ELF-1 (cell line): ENCODE measurements around the gene CCDC27.
"Not testable (repeated sequence)": the region's sequence is repeated elsewhere in the genome, so short reads cannot be mapped to it uniquely, and the experiment has no call there.

Experiments
- DNase-seq: peaks from one replicate; pipeline ENCODE4 v3.0.0-alpha.2; 2016; ENCODE audit warnings: low read depth, low spot score

Gene CCDC27

DNA sequence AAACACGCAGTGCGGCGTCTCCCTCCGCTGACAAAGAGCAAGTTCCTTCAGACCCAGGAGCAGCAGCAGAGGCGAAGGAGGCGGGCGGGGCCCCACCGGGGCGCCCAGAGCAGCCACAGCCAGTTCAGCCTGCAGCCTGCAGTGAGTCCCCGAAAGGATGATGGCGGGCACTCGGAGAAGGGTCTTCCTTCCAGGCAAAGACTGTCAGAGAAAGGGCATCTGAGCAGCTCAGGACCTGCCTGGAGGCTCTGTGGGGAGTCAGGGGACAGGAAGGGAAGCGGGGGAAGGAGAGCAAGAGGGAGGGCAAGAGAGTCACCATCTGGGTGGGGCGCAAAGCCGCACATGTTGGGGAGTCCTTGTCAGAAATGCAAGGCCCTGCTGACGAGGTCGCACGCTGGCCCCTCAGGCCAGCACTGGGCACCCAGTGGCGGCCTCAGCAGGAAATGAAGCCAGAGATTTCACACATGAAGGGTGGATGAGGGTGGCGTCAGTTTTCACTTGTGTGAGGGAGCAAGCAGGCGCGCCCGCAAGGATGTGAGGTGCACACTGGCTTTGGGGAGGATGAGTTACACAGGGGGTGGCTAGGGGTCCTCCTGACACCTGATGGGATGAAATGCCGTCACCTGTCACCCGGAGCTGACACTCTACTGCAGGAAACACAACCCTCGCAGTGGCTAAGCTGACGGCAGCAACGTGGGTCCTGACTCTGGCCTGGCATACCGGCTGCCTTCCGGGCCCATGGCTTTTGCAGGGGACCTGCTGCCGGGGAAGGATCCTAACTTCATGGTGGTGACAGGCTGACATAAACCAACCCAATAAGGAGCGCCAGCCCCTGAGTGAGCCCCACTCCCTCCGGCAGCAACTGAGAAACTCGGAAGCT is 37.4 kb downstream of the CCDC27 start:
- no peak for DNase-seq

DNA sequence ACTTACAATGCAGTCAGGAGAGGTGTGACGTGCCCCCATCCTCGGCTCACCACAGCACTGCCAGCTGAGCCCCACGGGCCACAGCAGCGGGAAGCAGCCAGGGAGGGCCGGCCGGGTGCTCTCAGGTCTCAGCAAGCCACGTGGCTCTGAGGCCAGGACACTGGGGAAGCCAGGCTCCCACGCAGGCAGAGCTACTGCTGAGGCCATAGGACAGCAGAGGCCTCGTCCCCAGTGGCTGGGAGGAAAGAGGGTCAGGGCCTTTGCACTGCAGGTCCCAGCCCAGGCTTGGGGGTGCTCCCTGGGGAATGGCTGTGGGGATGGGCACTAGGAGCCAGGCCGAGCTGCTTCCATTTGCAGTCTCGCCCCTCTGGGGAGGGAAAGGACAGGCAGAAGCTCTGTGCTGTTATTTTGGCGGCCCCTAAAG is 38.3 kb downstream of the CCDC27 start:
- no peak for DNase-seq

DNA sequence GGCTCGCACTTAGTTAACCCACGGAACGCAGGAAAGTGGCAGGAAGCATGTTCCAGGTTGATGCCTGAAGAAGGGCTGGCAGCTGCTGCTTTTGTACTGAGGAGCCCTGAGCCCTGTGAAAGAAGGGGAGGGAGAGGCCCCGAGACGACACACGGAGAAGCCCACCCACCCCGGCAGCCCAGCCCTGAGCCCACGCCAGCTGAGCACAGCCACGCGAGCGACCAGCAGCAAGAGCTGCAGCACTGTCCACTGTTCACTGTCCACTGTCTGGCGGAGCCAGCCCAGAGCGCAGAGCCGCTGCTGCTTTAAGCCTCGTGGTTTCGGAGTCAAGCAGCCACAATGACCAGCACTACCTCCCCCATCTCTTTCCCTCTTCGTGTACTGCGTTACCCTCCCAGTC is 38.7 kb downstream of the CCDC27 start:
- DNase-seq = no peak

DNA sequence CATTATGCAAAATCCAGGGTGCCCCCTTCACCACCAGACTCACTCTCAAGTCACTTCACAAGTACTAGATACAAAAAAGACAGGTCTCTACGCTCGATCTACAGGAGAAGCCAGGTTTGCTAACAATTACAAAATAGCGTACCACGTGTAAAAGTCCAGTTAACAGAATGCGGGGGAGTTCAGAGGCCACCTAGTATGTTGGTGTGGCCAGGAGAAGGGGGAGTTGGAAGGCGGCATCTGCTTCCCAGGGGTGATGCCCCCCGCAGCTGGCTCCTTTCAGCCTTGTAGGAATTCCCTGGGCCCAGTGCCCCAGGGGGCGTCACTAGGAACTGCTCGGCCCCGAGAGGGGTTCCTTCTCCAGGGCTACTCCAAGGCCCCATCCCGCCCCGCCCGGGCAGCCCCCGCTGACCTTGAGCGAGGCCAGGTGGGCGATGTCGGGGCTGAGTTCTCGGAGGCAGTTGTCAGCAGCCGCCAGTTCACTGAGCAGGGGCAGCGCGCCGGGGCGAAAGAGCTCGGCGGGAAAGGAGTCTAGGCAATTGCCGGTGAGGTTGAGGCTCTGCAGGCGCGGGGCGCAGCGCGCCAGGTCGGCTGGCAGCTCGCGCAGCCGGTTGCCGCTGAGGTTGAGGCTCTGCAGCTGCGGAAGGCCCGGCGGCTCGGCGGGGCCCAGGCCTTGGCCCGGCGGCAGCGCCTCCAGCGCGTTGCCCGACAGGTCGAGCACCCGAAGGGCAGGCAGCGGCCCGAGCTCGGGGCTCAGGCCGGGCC is 43.4 kb downstream of the CCDC27 start:
- DNase-seq = no peak

DNA sequence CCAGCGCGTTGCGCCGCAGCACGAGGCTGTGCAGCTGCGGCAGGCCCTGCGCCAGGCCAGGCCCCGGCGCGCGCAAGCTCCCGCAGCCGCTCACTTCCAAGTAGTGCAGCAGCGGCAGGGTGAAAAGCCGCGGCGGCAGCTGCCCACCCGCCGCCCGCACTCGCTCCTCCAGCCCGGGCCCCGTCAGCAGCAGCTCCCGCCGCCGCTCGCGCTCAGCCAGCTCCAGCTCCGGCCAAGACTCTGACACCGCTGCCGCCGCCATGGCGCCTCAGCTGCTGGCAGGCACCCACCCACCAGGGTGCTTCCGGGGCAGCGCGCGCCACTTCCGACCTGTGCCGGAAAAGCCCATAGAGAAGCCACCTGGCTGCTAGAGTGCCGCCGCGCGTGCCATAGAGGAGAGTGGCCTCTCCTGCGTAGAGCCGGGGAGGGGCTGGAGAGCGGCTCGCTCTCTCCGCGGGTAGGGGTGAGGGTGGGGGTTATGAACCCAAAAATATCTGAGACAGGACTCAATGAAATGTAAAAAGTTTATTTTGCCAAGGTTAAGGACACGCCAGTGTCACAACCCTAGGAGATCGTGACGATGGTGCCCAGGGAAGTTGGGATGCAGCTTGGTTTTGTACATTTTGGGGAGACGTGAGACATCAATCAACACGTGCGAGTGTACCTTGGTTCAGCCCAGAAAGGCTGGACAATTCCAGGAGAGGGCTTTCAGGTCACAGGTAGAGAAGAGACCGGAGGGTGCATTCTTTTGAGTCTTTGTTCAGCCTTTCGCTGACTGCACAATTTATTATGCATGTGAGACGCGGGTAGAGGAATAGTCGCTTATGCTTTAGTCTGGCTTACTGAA is 44.2 kb downstream of the CCDC27 start, which contains the start of gene LRRC47:
TSS of gene LRRC47 (minus strand) at position 284 of the 847 bp plus-strand sequence. CDS start at position 262, 22 bp downstream.
- peak; percentile 90 for DNase-seq

DNA sequence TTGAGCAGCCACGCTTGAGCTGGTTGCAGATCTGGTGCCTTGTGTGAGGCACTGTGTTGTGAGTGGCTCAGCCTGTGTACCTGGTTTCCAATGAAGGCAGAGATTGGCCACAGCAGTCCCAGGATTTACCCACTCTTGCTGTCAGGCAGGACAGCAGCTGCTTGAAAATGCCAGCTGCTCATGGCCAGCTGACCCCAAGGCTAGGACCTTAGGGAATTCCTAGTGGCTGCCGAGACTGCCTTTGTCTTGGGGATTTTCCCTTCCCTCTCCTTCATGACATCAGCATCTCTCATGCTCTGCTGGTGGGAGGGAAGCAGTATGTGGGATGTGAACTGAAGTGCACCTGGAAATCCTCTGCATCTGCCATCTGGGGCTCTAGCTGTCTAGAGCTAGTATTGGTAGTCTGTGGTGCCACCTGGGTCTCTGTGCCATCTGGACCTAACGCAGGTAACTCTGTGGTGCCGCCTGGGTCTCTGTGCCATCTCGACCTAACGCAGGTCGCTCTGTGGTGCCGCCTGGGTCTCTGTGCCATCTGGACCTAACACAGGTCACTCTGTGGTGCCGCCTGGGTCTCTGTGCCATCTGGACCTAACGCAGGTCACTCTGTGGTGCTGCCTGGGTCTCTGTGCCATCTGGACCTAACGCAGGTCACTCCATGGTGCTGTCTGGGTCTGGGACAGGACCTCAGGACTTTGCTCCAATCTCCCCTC is 47.9 kb downstream of the CCDC27 start:
- DNase-seq = no peak

DNA sequence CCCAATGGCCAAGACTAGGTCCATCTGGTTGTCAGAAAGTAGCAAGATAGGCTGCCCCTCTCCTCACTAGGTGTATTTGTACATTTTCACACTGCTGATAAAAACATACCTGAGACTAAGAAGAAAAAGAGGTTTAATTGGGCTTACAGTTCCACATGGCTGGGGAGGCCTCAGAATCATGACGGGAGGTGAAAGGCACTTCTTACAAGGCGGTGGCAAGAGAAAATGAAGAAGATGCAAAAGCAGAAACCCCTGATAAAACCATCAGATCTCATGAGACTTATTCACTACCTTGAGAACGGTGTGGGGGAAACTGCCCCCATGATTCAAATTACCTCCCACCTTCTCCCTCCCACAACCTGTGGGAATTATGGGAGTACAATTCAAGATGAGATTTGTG is 48.5 kb downstream of the CCDC27 start:
- not testable (repeated sequence) for DNase-seq

DNA sequence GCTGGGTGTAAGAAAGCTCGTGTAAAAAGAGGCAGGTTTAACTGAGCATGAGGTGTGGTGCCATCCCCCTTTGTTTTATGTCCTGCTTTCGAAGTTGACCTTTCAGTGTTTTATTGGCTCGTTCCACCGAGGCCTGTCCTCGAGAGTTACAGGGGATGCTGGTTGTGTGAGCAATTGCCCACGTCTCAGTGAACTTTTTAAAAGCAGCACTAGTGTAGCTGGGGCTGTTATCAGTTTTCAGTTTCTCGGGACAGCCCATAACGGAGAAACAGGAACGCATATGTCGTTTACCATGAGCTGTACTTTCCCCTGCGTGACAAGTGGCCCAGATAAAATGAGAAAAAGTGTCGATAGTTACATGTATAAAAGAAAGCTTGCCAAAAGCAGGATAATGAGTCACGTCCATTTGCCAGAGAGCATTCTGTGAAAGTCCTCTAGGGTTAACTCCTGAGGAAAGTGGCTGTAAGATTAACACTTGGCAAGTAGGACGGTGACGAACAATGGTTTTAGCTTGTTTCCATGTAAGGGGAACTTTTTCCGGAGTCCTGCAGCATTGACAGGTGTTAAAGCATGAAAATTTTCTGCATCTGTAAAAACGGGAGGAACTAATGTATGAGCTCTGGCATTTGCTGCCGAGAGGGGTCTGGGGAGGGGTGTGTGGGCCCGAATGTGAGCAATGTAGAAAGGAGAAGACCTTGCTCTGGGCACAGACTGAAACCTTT is 51.8 kb downstream of the CCDC27 start:
- no peak for DNase-seq

DNA sequence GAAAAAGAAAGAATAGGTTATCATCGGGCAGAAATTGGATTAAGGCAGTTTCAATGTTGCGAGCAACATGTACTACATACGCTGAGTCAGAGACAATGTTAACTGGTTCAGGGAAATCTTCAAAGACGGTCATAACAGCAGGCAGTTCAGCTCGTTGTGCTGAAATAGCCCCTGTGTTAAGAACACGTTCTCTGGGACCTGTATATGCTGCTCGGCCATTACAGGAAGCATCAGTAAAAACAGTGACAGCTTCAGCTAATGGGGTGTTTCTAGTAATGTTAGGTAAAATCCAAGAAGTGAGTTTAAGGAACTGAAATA is 52.3 kb downstream of the CCDC27 start:
- DNase-seq = not testable (repeated sequence)

DNA sequence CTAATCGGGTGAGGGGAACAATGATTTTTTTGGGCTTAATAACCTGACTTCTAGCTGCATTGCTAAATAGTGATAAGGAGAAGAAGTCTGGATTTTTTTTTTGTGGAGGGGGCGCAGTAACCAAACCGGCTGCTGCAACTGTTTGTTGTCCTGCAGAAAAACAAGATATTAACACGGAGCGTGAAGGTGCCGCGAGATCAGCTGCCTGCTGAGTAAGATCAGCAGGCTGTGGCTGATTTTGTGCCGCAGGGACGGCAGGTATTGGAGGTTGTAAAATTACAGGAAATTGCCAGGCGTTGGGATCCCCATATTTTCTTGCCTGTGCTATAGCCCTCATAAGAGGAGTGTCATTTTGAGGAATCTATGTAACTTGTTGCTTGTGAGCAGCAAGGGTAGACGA is 52.8 kb downstream of the CCDC27 start:
- DNase-seq = no peak

DNA sequence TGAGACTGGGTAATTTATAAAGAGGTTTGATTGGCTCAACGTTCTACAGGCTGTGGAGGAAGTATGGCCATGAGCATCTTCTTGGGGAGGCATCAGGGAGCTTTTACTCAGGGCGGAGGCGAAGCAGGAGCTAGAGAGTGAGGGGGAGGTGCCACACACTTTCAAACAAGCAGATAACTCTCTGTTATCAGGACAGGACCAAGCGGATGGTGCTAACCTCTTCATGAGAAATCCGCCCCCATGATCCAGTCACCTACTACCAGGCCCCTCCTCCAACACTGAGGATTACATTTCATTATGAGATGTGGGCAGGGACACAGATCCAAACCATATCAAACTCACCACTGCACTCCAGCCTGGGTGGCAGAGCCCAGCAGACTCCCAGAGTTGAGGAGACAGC is 55.5 kb downstream of the CCDC27 start:
- no peak for DNase-seq

DNA sequence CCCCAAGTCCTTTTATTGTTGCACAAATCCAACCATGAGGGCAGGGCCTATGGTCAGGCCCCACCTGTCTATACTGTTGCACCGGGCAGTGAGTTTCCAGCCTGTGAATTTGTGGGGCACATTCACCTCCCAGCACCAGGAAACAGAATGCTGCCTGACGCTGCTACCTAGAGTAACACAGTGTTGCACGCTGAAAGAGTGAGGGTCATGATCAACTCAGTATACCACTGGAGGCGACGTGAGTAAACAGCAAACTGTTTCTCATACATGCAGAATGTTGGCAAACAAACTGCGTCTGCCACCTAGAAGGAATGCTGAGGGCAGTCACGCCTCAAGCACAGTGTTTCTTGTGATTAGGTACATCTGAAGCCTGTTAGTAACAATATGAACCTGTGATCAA is 57.4 kb downstream of the CCDC27 start:
- DNase-seq = no peak

DNA sequence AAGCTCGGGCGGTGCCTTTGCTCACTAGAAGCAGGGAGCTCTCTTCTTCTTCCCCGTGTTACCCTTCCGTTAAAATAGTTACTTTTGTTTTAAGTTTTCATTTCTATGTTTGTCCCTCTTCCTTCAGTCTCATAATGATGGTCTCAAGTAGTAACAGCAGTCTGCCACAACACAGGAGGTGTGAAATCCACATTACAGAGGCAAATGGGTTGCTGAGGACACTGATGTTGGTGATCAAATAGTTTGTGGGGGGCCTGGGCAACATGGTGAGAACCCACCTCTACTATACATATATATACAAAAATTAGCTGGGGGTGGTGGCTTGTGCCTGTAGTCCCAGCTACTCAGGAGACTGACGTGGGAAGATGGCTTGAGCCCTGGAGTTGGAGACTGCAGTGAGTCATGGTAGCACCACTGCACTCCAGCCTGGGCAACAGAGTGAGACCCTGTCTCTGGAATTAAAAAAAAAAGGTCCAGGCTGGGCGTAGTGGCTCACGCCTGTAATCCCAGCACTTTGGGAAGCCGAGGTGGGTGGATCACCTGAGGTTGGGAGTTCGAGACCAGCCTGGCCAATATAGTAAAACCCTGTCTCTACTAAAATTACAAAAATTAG is 58.0 kb downstream of the CCDC27 start:
- DNase-seq = not testable (repeated sequence)

DNA sequence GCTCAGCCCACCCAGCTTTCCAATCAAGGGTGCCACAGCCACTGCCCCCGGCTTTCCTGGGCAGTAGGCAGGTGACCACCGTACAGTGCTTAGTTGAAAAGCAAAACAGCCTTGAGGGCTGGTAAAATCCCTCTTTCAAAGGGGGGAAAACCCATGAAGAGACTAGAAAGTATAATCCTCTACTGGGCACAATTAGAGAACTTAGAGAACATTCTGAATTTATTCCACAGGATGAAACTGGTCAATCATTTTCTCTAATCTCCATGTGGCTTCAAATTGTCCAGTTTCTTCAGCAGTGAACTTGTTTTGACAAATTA is 59.3 kb downstream of the CCDC27 start:
- no peak for DNase-seq

DNA sequence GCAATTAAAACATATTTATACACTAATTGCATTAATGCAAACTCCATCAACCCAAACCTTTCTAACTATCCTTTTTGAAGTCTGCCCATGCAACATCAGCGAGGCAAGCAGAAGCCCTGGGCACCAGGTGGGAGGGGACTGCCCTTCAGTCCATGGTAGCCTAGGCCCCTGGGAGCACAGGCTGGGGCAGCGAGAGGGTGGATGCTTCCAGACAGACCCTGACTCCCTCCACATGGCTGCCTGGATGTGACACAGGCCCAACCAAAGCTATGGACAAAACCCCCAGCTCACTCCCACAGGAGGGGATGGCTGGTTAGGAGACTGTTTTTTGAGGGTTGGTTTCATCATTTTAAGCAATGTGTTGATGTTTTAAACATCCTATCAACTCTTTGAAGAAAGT is 61.8 kb downstream of the CCDC27 start:
- no peak for DNase-seq

DNA sequence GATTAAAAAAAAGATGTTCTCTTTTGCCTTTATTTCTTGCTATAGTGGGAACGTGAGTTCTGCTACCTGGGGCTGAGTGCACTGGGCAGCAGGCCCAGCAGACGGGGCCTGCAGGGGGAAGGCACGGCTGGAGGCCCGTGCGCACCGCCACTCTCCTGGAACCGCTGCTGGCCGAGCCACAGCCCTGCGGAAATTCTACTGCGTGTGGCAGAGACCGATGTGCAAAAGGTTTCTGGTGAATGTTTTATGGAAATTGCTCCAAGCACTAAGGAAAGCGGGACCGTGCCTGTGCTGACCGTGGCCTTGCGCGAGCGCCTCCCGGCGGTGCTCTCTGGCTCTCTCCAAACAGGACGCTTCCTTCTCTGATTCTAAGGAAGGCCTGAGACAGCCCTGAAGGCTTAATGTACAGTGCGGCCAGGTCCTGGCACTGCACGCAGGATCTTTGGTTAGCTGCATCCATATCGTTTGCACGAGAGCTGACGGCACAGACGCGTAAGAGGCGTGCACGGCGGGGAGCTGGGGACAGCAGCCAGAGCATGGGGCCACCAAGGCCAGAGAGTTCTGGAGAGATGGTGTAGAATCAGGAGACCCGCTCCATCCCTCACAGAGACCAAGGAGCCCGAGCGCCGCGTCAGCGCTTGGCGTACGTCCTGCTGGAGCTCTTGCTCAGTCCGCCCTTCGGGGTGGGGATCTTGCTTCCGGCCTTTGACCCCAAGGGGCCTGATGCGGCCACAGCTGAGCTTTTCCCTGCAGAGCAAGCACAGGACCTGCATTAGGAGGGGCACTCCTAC is 62.7 kb downstream of the CCDC27 start:
- no peak for DNase-seq

DNA sequence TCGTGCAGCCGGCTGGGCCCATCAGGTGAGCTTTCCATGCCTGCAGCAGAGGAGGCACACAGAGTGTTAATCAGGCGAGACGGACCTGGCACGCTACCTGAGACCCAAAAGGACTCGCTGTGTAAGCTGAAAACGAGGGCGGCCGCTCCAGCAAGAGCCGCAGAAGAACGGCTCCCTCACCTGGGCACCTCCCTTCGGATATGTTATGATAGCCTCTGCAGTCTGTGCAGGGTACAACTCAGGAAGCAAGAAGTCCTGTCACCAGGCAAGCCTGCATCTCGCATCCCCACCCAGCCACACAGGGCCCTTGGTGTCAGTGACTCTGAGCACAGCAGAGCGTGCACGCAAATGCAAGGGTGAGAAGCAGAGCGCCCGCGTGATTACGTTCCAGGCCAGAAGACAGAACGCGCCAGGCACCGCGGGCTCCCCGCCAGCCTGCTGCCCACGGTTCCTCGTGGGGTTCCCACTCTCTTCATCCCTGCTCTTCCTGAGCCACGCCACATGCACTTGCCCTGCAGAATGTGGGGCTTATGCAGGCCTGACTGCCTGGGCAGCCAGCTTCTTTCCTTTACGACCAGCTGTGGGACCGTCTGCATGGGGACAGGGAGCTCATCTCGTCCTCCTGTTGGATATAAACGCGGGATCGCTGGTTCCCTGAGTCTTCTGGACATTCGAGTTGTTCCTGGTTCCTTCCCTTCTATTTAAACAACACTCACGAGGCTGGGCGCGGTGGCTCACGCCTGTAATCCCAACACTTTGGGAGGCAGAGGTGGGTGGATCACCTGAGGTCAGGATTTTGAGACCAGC is 64.3 kb downstream of the CCDC27 start:
- no peak for DNase-seq

DNA sequence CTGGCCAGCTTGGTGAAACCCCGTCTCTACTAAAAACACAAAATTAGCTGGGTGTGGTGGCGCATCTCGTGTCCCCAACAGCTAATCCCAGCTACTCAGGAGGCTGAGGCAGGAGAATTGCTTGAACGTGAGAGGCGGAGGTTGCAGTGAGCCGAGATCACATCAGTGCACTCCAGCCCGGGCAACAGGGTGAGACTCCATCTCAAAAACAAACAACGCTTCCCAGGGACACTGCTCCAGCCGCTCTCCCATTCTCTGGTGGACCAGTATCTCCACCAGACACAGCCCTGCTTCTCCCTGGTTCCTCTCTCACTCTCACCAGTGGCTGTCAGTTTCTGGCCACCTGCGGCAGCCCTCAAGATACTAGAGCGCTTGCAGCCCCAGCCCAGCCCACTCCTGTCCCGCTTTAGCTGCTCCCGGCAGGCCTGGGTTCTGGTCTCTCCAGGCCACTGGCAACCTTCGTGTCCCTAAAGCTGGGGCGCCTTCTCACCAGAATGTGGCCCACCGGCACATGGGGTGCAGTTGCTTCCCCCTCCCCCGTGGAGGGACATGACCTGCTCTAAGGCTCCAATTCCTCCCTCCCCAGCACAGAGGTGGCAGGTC is 65.0 kb downstream of the CCDC27 start:
- DNase-seq = no peak
